ENCODE measurements around the gene EOMES.

DNA sequence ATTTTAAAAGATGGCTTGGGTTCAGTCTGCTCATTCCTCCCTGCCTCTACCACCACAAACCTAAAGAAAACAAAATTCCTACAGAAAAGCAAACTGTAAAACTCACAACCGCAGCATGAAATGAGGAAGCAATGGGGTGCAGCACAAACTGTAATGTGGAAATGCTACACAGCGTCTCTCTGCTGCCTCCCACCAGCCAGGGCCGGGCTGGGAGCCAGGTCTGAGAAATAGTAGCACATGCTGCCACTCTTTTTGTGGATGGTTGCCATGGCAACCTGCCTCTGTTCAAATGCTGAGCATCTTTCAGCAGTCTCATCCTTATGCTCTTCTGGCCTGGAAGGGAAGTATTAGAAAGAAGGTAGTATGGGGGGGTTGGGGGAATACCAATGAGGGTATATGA lies 55.4 kb downstream of the EOMES start:
- TF ChIP-seq, protein P1, sequence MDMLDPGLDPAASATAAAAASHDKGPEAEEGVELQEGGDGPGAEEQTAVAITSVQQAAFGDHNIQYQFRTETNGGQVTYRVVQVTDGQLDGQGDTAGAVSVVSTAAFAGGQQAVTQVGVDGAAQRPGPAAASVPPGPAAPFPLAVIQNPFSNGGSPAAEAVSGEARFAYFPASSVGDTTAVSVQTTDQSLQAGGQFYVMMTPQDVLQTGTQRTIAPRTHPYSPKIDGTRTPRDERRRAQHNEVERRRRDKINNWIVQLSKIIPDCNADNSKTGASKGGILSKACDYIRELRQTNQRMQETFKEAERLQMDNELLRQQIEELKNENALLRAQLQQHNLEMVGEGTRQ (IDR thresholded peaks at IDR 0.05; ENCODE audit: low read length), result no peak
- TF ChIP-seq, protein P2, sequence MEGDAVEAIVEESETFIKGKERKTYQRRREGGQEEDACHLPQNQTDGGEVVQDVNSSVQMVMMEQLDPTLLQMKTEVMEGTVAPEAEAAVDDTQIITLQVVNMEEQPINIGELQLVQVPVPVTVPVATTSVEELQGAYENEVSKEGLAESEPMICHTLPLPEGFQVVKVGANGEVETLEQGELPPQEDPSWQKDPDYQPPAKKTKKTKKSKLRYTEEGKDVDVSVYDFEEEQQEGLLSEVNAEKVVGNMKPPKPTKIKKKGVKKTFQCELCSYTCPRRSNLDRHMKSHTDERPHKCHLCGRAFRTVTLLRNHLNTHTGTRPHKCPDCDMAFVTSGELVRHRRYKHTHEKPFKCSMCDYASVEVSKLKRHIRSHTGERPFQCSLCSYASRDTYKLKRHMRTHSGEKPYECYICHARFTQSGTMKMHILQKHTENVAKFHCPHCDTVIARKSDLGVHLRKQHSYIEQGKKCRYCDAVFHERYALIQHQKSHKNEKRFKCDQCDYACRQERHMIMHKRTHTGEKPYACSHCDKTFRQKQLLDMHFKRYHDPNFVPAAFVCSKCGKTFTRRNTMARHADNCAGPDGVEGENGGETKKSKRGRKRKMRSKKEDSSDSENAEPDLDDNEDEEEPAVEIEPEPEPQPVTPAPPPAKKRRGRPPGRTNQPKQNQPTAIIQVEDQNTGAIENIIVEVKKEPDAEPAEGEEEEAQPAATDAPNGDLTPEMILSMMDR (IDR thresholded peaks at IDR 0.05; ENCODE audit: control extremely low read depth in 1 of 3, insufficient read depth in 1 of 3, low read depth in 1 of 3, low read length in 3 of 3), result peak in 2 of 3 experiments; percentile 8 to 17; a peak in 2 of 4 replicates
- TF ChIP-seq CBX8 (IDR thresholded peaks at IDR 0.05; ENCODE audit: borderline replicate concordance, low read depth, low read length) (no peak), PHF8 (conservative IDR thresholded peaks at IDR 0.05; ENCODE audit: low read depth, low read length) (no peak), BRCA1 (IDR thresholded peaks at IDR 0.05; ENCODE audit: low read depth, low read length) (no peak), SUZ12 (IDR thresholded peaks at IDR 0.05; ENCODE audit: low read length) (no peak), SP1 (IDR thresholded peaks at IDR 0.05; ENCODE audit: low read depth, low read length) (no peak)
- TF ChIP-seq, protein P3, sequence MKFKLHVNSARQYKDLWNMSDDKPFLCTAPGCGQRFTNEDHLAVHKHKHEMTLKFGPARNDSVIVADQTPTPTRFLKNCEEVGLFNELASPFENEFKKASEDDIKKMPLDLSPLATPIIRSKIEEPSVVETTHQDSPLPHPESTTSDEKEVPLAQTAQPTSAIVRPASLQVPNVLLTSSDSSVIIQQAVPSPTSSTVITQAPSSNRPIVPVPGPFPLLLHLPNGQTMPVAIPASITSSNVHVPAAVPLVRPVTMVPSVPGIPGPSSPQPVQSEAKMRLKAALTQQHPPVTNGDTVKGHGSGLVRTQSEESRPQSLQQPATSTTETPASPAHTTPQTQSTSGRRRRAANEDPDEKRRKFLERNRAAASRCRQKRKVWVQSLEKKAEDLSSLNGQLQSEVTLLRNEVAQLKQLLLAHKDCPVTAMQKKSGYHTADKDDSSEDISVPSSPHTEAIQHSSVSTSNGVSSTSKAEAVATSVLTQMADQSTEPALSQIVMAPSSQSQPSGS (IDR thresholded peaks at IDR 0.05; ENCODE audit: low read length), result no peak

Measured in H1 (cell line).